Measurements from ENCODE around the gene ZDHHC11.
"Not testable (repeated sequence)": the region's sequence is repeated elsewhere in the genome, so short reads cannot be mapped to it uniquely, and the experiment has no call there.

The ZDHHC11 gene

DNA sequence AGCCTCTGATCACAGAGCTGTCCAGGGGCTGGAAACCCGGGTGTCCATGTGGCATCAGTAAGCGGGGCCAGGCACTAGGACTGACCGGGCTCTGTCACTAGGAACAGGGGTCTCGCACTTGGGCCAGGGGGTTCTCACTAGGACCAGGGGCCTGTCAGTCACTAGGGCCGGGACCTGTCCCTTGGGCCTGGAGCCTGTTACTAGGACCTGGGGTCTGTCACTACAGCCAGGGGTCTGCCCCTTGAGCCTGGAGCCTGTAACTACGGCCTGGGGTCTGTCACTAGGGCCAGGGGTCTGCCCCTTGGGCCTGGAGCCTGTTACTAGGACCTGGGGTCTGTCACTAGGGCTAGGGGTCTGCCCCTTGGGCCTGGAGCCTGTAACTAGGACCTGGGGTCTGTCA is 76.5 kb downstream of the ZDHHC11 start:
- FAIRE-seq: not testable (repeated sequence)

DNA sequence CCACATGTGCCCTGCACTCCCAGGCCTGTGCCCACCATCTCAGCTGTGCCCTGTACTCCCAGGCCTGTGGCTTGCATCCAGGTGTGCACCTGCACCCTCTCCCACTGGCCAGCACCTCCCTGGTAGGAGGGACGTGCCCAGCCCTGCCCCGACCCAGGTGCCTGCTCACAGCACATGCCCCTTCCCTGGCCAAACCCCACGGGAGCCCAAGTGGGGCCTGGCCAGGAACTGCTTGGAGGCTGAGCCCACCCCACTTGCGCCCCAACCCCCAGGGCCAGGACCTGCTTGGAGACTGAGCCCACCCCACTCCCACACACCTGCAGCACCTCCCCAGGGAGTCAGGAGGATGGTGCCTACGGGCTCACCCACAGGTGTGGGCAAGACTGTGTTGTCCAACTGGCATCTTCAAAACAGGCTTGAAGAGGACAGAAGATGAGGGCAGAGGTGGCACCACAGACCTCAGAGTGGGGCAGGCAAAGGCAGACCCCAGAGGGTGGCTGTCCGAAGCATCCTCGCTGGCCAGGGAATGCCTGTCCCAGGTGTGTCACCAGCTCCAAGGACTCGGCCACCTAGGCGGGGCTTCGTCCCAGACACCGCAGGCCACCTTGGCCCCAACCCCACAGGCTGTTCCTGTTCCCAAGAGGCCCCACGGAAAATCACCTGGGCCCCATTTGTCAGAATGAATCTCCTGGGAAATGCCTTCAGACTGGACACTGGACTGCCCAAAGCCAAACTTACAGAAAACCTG is 77.1 kb downstream of the ZDHHC11 start:
- FAIRE-seq: no peak

DNA sequence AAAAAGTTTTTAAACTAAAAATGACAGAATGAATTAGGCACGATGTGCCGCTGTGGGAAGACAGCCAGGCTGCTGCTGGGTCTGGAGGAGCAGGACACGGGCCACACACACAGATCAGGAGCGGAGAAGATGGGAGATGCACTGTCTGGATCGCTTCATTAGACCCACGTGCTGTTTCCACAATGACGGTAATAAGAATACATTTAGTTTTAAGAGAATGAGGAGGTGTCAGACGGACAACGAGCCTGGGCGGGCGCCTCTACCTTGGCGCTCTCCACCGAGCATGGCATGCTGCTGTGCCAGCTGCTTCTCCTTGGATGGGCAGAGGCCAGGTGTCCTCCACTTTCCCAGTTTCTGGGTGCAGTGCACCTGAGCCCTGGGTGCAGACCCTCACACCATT is 77.9 kb downstream of the ZDHHC11 start:
- not testable (repeated sequence) for FAIRE-seq

DNA sequence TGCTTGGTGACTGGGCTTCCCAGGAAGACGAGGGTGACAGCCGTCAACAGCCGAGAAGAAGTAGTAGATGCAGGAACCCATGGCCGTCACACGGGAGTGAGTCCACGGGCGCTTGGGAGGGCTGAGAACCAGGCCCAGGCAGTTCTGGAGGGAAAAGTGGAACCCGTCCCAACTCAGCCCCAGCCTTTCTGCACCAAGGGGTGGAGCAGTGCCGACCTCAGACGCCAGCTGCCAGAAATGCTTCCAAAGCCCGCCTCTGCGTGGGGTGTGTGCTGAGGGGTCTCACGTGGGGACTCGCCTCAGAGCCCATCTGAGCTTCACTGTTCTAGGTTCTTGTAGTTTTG is 78.3 kb downstream of the ZDHHC11 start:
- FAIRE-seq: not testable (repeated sequence)

DNA sequence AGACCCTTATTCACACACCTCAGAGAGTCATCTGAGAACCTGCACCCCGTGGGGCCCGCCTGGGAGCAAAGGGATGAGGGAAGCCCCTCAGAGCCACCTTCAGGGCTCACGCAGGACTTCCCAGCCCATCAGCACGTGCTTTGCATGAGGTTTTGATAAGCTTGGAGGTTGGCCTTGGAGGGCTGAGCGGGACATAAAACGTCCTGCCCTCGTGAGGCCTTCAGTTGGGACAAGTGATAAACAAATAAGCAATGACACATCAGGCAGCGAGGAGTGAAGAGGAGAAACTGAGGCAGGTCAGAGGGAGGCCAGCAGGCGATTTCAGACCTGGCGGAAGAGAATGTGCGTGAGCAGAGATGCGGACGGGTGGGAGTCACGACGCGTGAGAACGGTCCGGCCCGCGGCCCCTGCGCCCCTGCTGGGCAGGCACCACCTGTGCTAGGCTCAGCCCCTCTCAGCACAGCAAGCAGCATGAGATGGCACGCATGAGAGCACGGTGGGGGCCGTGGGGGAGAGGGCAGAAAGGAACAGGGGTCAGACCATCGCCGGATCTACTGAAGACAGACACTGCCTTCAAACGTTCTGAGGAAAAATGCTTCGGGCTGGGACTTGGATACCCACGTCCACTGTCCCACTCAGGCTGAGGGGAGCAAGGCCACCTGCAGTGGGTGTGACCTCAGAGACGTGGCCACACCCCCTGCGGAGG is 78.8 kb downstream of the ZDHHC11 start:
- not testable (repeated sequence) for FAIRE-seq

DNA sequence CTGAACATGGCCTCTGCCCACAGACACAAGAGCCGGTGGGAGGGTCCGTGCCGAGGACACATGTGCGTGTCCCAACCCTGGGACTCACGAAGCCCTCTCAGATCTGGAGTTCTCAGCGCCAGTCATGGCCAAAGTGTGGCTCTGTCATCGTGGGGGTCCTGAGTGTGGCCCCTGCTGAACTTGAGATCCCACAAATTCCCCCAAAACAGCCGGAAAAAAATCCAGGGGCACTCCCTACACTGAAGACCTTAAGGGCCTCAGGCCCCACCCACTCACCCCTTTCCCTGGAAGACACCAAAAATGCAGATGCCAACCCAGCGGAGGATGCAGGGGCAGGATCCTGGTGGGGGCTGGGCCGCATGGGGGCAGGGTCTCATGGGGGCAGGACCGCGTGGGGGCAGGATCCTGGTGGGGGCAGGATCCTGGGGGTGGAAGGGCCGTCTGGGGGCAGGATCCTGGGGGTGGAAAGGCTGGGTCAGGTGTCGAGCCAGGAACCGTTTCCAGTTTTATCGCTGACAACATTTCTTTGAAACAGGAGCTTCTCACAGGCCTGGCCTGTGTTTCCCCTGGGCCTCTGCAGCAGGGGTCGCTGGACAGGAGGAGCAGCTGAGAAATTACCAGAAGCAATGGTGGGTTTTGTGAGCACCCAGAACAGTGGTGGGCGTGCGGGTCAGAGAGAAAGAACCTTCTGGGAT is 79.6 kb downstream of the ZDHHC11 start:
- not testable (repeated sequence) for FAIRE-seq

DNA sequence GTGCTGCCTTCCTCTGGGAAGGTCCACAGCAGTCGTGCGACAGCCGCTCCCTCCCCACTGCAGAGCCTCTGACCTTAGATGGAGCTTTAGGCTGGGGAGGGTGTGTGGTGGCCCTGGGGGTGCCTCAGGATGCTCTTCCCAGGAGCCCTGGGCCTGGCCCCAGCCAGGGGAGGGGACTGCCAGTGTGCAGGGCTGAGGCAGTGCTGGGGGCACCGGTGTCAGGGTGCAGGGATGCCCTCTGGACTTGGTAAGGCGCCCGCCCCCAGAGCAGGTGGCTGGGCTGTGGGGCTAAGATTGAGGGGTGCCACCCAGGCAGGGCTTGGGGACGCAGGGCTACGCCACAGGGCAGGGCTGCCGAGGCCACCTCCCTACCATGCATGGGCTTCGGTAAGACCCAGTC is 80.2 kb downstream of the ZDHHC11 start:
- FAIRE-seq: not testable (repeated sequence)

DNA sequence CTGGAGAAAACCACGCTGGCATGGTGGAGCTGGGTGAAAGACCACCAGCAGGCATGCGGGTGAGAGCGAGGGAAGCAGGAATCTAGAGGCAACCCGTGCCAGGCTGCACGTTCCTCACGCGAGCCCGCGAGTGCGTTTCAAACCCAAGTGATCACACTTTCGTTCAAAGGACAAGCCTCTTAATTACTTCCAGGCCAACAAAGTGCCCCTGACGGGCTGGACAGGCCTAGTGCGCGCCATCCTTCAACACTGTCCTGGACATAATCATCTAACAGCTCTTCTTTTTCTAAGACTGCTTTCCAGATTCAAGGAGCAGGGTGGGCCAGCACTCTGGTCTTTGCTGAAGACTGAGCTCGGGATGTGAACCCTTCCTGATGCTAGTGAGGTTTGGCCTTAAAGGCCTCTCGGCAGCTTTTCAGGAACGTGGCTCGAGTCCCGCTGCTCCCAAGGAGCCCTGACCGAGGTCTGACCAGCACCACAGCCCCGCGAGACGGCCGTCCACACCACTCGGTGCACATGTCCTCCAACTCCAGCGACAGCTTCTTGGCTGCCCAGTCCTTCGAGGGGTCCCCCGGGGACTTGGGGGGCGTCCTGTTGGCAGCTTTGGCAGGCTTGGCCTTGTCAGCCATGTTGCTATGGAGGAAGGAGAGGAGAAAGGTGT is 81.2 kb downstream of the ZDHHC11 start:
- not testable (repeated sequence) for FAIRE-seq

DNA sequence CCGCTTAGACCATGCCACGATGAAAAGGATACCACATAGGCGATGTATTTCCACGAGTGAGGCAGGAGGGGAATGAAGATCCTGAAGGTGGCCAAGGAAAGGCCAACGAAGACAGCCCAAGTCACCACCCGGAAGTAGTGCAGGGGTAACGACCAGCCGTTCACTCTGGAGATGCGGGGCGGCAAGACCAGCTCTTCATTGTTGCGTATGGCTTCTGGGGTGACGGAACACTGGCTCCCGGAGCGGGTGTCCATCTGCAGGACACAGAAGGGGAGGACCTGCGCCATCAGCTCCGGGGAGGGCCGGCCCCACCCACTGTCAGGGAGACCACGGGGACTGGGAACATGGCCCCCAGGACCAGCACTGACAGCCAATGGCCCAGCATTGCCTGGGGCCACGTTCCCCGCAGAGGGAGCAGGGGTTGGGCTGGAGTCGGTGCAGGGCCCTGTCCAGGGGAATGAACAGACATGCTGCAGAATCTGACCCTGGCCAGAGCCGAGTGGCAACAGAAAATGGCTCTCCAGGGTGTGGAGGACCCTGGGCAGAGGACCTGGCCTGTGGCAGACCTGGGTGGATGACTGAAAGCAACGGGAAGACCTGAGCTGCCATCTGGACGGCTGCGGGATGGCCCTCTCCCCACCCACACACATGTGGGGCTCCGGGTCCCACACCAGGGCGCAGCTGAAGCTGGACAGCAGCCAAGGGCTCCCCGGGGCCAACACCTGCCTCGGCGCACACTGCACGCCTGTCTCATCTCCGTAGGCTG is 83.9 kb downstream of the ZDHHC11 start:
- FAIRE-seq: no peak

DNA sequence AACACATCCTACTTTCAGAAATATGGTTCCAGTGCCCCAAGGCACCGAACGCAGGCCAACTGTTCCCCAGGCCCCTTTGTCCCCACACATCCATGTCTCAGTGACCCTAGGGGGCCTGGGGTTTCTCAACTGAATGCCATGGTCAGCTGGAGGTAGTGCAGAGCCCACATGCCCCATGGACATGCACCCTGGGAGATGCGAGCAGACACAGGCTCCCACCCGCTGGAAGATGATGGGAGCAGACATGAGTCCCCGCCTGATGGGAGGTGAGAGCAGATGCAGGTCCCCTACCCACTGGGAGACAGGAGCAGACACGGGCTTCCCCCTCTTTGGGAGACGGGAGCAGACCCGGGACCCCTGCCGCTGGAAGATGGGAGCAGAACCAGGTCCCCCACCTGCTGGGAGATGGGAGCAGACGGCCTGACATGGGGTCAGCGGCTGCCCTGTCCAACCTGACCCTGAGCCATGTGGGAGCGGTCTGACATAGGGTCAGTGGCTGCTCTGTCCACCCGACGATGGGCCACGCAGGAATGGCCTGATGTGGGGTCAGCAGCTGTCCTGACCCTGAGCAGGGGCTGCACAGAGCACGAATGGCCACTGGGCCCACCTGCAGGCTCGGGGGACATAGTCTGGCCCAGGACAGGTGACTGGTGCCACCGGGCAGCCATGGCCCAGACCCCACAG is 84.7 kb downstream of the ZDHHC11 start:
- FAIRE-seq: no peak

DNA sequence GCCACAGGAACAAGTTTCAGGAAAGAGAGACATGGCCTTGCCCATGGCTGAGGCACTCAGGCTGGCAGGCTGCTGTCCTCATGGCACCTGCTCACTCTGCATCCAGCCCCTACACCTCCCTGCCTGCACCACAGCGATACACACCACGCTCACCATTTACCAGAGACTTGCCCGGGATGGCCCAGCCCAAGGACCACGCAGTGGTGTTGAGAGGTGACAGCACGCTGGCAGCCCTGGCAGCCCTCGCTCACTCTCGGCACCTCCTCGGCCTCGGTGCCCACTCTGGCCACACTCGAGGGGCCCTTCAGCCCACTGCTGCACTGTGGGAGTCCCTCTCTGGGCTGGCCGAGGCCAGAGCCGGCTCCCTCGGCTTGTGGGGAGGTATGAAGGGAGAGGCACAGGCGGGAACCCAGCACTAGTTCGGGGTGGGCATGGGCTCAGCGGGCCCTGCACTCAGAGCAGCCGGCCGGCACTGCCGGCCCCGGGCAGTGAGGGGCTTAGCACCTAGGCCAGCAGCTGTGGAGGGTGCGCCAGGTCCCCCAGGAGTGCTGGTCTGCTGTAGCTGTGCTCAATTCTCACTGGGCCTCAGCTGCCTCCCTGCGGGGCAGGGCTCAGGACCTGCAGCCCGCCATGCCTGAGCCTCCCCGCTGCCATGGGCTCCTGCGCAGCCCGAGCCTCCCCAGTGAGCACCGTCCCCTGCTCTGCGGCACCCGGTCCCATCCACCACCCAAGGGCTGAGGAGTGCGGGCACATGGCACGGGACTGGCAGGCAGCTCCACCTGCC is 86.6 kb downstream of the ZDHHC11 start:
- FAIRE-seq: no peak

DNA sequence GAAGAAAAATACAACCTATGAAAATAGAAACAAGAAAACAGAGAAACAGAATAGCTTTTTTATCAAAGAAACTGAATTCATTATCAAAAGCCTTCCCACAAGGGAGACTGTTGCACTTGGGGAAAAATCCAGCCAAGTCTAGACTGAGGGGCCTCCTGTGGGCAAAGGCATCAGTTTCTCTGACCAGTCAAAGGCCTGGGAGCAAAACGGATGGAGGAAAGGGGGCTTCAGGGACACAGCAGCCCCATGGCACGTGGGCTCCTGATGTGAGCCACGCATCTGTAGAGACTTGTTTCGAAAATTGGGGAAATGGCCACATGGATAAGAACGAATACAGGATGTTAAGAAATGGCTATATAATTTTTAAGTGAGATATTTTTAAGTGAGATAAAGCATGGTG is 87.4 kb downstream of the ZDHHC11 start:
- FAIRE-seq: no peak

DNA sequence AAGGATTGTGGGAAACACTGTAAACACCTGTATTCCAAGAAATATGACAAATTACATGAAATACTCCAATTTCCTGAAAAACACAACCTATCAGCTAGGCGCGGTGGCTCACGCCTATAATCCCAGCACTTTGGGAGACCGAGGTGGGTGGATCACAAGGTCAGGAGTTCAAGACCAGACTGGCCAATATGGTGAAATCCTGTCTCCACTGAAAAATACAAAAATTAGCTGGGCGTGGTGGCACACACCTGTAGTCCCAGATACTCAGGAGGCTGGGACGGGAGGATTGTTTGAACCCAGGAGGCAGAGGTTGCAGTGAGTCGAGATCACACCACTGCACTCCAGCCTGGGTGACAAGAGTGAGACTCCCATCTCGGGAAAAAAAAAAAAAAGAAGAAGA is 87.8 kb downstream of the ZDHHC11 start:
- FAIRE-seq: not testable (repeated sequence)

DNA sequence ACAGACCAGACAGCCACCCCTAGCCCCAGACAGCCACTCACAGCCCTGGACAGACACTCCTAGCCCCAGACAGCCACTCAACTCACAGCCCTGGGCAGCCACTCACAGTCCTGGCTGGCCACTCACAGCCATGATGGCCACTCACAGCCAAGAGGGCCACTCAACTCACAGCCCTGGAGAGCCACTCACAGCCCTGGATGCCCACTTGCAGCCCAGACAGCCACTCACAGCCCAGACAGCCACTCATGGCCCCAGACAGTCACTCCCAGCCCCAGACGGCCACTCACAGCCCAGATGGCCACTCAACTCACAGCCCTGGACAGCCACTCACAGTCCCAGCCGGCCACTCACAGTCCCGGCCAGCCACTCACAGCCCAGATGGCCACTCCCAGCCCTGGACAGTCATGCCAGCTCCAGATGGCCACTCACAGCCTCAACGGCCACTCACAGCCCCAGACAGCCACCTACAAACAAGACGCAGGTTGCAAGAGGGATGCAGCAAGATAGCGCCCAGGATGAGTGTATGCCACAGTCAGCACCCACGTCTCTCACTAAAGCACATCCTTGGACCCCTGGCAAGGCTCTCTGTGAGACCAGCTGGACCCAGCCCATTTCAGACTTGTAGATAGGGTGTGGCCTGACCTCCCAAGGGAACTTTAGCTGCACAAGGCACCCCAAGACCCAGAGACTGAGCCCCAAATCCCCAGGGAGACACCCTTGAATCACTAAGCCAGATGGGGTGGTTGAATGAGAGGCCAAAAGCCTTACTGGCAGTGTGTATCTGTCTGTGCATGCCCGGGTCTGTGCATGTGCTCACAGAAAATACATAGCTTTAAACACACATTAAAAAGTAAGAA is 88.7 kb downstream of the ZDHHC11 start:
- no peak for FAIRE-seq

DNA sequence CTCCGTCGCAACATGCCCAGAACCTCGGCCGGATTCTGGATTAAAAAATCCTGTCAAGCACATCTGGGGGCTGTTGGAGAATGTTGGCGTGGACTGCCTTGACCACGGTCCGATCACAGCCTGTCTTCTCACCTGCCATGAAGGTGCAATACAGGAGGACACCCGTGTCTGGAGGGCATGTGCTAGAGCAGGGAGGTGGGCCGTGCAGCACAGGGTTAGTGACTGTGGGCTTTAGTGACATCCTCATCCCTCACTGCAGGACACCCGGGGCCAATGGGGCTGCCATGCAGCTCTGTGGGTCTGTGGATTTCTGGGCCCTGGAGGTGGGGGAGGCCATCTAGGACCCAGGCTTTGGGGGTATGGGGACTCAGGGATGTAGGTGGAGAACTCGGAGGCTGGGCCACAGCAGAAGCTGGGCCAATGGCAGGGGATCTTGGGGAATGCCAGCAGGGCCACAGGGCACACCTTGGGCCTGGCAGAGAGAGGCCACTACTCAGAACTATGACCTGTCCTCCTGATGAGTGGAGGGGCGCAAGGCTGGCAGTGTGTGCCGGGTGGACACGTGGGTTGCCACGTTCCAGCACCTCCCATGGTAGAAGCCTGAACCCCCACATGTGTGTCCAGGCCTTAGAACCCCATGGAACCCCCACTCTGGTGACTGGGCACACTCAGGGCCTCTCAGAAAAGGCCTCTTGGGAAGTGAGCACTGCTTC is 89.6 kb downstream of the ZDHHC11 start:
- no peak for FAIRE-seq

DNA sequence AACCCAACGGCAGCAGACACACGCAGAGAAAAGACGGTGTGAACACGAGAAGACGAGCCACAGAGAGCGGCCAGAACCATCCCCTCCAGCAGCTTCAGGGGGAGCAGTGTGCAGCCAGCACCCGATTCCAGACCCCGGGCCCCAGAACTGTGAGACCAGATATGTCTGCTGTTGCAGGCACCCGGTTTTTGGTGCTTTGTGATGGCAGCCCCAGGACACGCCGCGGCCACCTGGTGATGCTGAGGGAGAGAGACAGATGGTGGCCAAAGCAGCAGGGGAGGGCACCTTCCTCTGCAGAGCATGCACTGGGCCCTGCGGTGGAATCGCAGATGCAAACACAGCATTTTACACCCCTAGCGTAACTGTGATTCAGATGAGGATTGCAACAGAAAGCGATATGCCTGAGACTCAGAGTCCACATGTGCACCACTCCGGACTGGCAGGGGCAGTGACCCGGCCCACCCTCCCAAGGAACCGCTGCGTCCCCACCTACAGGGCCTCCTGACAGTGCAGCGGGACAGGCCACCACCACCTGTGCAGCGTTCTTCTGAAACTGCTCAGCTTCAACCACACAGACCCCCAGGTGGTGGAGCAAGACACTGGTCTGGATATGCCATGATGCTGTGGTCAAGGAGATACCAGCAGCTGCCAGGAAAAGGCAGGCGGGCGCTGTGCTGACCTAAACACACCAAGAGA is 90.3 kb downstream of the ZDHHC11 start:
- FAIRE-seq: no peak

DNA sequence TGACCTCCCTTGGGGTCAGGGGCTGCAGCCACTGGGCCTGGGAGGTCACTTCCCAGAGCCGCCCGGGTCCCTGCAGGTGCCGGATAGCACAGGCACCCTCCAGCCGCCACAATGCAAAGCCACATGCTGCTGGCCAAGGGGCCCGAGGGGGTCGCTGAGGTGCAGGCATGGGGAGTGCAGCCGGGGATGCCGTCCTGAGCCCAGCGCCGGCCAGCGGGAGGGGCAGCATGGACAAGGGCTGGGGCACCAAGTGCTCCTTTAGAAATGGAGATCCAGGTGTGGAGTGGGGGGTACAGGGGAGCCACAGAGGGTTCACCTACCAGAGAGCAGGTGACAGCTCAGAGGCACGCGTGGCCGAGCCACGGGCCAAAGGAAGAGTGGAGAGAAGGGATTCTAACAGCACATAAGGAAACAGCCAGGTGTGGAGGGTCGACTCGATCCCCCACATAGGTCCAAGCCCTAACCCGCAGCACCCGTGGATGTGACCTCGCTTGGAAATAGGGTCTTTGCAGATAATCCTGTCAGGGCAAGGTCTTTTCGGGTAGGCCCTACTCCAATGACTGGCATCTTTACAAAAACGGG is 90.9 kb downstream of the ZDHHC11 start:
- FAIRE-seq: no peak

DNA sequence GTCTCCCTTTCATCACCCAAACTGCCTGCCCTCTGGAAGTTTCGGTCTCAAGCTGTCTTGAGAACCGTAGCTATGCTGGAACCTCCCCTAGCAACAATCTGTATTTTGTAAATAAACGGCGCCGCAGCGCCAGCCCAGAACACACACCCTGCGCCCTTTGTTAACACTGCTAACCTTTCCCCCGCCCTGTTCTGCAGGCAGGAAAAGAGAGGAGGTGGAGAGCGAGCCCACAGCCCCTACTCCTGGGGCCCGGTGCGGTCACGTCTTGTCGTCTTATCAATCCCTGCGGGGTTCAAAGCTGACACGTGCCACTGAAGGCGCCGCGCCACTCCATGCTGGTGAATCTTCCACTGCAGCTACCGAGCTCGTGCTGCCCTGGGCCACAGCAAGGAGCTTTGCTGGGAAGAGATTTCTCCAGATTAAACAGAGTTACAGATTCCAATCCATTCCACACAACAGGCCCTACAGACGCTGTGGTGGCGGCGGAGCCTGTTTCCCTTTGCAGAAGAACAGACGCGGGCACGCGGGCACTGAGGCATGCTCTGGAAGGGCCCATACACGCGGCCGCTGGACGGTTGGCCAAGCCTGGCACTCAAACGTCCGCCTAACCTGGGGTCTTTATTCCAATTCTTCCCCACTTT is 91.6 kb downstream of the ZDHHC11 start:
- FAIRE-seq: no peak
